Naive thymus-derived CD8-positive, alpha-beta T cell (primary cell): ENCODE measurements around the gene MIGA2. TPM values are rescaled to one million over a fixed set of nuclear protein-coding genes. Genes with fewer than 3 reads are reported as not detected.
"Not testable (repeated sequence)": the region's sequence is repeated elsewhere in the genome, so short reads cannot be mapped to it uniquely, and the experiment has no call there.

Experiments used
- ATAC-seq, 2 donors: fragments of 150-1000 bp; cut with Tn5 transposase in 1 of 2; sonication (Bioruptor Pico), chemical (Tn5 transposase) in 1 of 2; 1 replicate in 1 of 2; 2 replicates in 1 of 2; pipeline ENCODE4 v1.10.0; 2021; ENCODE audit warnings: mild to moderate bottlenecking in 2 of 2, moderate library complexity in 2 of 2
- POLR2A ChIA-PET: fragments of 350-600 bp; sonication (Branson Sonifier 250); formaldehyde crosslinking; loops from one replicate; lab custom pipeline; 2021; ENCODE audit warnings: antibody characterized with exemption; lab: Charles Lee
- DNase-seq, 10 donors: peaks; one replicate each; pipeline versions ENCODE4 v3.0.0 to v3.0.0-alpha.2; 2020 to 2022
- H3K27ac Mint-ChIP-seq, 10 donors: one replicate each; pipeline ENCODE4 v1.8.0; 2020 to 2022; ENCODE audit warnings: mild to moderate bottlenecking in 10 of 10, mixed read lengths in 10 of 10, moderate library complexity in 4 of 10, inconsistent platforms in 1 of 10
- H3K27me3 Mint-ChIP-seq, 5 donors: one replicate each; pipeline ENCODE4 v1.8.0; 2021 to 2022; ENCODE audit warnings: mixed read lengths in 5 of 5
- H3K36me3 Mint-ChIP-seq, 3 donors: one replicate each; pipeline ENCODE4 v1.8.0; 2020 to 2022; ENCODE audit warnings: mixed read lengths in 3 of 3, mild to moderate bottlenecking in 2 of 3, inconsistent platforms in 1 of 3
- H3K4me1 Mint-ChIP-seq, 4 donors: one replicate each; pipeline ENCODE4 v1.8.0; 2021 to 2022; ENCODE audit warnings: mixed read lengths in 4 of 4
- H3K4me3 Mint-ChIP-seq, 10 donors: one replicate each; pipeline ENCODE4 v1.8.0; 2020 to 2022; ENCODE audit warnings: mild to moderate bottlenecking in 10 of 10, mixed read lengths in 10 of 10, moderate library complexity in 6 of 10, inconsistent platforms in 1 of 10
- H3K9me3 Mint-ChIP-seq, 9 donors: one replicate each; pipeline ENCODE4 v1.8.0; 2020 to 2022; ENCODE audit warnings: mixed read lengths in 9 of 9, mild to moderate bottlenecking in 3 of 9, inconsistent platforms in 1 of 9, moderate library complexity in 1 of 9
- polyA plus RNA-seq, 3 donors: library from polyadenylated mRNA; unstranded; fragments of 300-500 nt; fragmentation: Illumina TruSeq; gene quantifications; one replicate each; pipeline ENCODE4 v1.2.3, GENCODE V29; 2021
- total RNA-seq, 8 experiments: library from RNA in 2 of 8; stranded (reverse) in 2 of 8; gene quantifications; one replicate each; pipeline ENCODE4 v1.2.3 and lab custom pipeline; 2021 to 2026

MIGA2 gene
- total and polyA plus RNA-seq, 5 experiments from 2014 or later: 5.9 to 88.3 (median 11.3) TPM

DNA sequence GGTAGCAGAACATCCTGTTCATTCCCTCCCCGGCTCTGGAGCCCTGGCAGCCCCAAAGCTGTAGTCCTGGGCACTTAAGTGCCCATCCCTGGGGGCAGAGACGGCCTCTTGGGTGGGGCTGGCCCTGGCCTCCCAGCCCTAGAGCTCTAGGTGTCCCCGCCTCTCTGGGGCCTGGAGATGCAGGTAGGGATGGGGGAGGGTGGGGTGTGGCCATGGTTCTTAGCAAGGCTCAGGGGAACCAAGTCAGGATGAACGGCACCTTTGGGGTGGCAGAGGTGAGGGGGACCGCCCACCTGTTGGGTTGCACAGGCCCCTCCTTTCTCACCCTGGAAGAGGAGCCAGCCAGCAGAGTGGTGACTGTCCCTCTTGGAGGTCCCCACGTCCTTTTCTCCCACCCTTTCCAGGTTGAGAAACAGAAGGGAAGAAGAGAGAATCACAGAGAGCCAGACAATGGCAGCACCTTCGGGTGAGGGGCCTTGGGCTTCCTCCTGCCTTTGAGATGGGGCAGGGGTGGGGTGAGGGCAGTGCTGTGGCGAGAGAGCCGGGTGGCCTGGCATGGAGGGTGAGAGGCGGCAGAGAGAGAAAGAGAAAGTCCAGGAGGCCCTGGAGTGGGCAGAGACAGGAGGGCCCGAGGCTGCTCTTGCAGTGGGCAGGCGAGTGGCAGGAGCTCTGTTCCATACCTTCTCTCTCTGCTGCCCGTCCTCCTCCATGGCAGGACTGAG lies 71.8 kb downstream of the MIGA2 start:
- no peak for ATAC-seq

DNA sequence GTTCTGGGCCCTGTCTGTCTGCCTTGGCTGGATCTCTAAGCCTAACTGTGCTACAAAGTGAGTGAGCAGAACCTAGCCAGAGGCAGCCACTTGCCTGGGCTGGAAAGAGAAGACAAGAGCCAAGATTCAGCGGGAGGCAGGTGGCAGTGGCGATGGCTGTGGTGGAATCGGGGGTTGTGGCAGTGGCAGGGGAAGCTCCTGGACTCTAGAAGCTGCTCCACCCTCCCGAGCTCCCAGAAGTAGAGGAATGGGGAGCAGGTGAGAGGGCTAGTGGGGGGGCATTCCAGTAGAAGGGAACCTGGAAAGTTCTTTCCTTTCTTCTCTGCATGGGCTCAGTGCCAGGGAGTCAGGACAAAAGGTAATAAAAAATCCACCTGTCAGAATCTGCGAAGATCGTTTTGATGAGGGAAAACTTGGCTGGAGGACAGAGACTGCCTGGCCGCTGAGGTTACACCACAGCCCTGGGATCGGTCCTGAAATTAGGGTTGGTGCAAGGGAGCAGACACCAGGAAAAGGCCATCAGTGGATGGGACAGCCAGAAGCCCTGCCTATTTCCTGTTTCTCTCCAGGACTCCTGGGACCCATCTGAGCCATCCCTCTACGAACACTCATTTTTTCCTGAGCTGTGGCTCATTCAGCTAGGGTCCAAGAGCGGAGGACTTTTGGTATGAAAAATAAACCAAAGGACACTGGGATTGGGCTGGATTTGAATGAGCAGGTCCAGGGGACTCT lies 72.5 kb downstream of the MIGA2 start:
- Mint-ChIP-seq H3K4me1 (peaks cover 9 to 28% (median 25%) of the 10 kb centered on the region in 4 donors), H3K4me3 (peak overlapping the region; percentile 68 to 97 (median 76)), H3K27me3 (no peaks in the 10 kb centered on the region), H3K9me3 (no peaks in the 10 kb centered on the region), H3K36me3 (peaks cover 0 to 2% (median 0%) of the 10 kb centered on the region in 3 donors), H3K27ac (peak overlapping the region in 8 of 10 donors; percentile 25 to 86 (median 58))
- no peak for ATAC-seq
- DNase-seq: no peak
- POLR2A ChIA-PET: interaction anchor here (0.7 to 2.2 kb wide), 3 partner anchors 9 to 28 kb away, joined by 4 to 8 read pairs (median 5); partner anchors contain the start of gene DOLPP1

More for the DNA sequence above, 71.8 kb downstream of the MIGA2 start:
- H3K4me3 Mint-ChIP-seq: peak overlapping the region in 8 of 10 donors; percentile 48 to 97 (median 74)
- H3K27me3 Mint-ChIP-seq: no peaks in the 10 kb centered on the region
- peaks cover 9 to 25% (median 19%) of the 10 kb centered on the region in 4 donors for H3K4me1 Mint-ChIP-seq
- POLR2A ChIA-PET: interaction anchor here (0.7 kb wide), 1 partner anchor 10 kb away, joined by 4 read pairs; no protein-coding TSS in a partner anchor
- no peaks in the 10 kb centered on the region for H3K9me3 Mint-ChIP-seq
- peak overlapping the region in 1 of 10 donors; percentile 62 for H3K27ac Mint-ChIP-seq
- H3K36me3 Mint-ChIP-seq: peaks cover 0 to 2% (median 0%) of the 10 kb centered on the region in 3 donors
- no peak for DNase-seq

DNA sequence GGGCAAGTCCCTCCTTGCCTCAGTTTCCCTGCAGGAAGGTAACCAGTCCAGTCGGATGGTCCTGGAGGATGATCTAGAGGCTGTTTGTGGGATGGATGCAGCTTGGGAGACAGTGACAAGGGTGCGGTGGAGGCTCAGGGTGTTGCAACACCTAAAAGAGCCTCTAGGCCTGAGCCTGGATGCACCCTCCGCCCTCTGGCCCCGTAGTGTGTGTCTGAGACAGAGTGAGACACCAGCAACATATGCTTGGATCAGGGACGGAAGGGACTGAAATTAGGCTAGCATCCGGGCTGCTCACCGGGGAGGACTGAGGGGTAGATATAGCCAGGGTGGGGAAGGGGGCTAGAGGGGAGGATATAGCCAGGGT lies 73.1 kb downstream of the MIGA2 start:
- no peak for ATAC-seq
- Mint-ChIP-seq H3K4me3 (peak overlapping the region; percentile 68 to 97 (median 76)), H3K4me1 (peaks cover 11 to 32% (median 30%) of the 10 kb centered on the region in 4 donors)

DNA sequence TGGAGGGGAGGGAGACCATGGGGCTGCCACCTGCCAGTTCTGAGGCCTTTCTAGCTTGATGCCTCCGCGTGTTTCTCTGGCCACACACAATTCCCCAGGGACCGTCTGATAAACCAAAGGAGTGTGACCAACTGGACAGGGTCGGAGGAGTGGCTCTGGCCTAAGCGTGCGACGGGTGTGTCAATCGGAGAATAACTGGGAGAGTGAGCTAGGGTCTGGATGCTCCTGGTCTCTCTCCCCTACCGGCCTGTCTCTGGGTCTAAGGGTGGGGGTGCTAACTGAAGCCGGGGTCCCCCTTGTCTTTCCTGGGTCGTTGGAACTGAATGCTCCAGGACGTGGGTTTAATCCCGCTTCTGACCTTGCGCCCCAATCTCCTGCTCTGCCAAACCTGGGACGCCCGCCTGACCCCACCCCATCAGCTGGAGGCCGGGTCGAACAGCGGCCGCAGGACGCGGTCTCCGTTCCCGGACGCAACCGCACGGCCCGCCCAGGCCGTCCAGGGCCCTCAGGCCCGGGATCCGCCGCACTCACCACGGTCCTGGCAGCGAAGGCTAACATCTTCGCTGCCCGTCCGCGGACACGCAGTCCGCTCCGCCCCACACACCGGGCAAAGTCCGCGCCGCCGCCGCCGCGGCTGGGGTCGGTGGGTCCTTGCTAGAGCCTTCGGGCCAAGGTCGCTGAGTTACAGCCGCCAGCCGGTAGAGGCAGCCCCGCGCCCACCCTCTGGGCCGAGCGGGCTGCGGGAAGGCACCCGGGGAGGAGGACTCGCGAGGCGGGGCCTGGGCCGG lies 73.7 kb downstream of the MIGA2 start:
- Mint-ChIP-seq H3K9me3 (no peaks in the 10 kb centered on the region), H3K4me1 (peaks cover 14 to 38% (median 36%) of the 10 kb centered on the region in 4 donors), H3K27ac (peak overlapping the region in 3 of 10 donors; percentile 14 to 89 (median 49)), H3K4me3 (peak overlapping the region in 9 of 10 donors; percentile 63 to 97 (median 86)), H3K27me3 (no peaks in the 10 kb centered on the region), H3K36me3 (peaks cover 0 to 2% (median 0%) of the 10 kb centered on the region in 3 donors)
- POLR2A ChIA-PET: interaction anchor here (1.2 to 2.2 kb wide), 5 partner anchors 12 to 43 kb away, joined by 3 to 8 read pairs (median 5); partner anchors contain the start of gene DOLPP1
- ATAC-seq: no peak
- peak in 1 of 10 donors; percentile 12 for DNase-seq

More for the DNA sequence above, 73.1 kb downstream of the MIGA2 start:
- Mint-ChIP-seq H3K27me3 (no peaks in the 10 kb centered on the region), H3K9me3 (no peaks in the 10 kb centered on the region), H3K27ac (peak overlapping the region; percentile 25 to 91 (median 63)), H3K36me3 (peaks cover 0 to 2% (median 0%) of the 10 kb centered on the region in 3 donors)
- POLR2A ChIA-PET: interaction anchor here (1.2 to 2.2 kb wide), 3 partner anchors 12 to 42 kb away, joined by 3 to 8 read pairs (median 5); partner anchors contain the start of gene DOLPP1
- DNase-seq: peak in 5 of 10 donors; percentile 16 to 31 (median 29)

DNA sequence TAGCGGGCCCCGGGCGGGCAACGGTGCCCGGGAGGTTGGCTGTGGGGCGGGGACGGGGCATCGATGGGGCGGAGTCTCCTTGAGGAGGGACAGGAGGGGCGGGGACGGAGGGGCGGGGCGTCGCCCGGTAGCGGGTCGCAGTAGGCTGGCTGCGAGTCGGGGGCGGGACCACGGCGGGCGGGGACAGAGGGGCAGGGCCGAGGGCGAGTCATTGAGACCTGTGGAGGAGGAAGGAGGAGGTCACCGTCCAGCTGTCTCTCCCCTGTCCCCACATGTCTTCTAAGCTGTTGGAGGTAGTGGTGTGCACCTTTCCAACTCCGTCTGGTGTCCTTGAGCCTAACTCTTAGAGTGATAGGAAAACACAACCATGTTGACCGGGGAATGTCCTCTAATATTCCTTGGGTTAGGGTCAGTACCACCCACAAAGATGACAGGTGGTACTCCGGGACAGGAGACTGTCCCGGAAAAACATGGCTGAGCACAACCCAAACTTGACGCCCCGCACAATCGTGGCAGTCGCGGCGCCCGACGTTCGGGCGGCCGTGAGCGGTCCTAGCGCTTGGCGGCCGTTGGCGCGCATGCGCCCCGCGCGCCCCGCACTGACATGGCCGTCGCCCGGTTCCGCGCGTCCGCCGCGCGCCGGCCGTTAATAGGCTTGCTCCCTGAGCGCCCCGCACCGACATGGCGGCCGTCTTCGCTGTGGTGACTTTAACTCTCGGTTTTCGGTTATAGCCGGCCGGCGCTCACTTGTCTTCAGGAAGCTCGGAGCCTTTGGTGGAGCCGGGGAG lies 74.5 kb downstream of the MIGA2 start, which contains the start of the genes CRAT and PTPA:
TSS of gene CRAT (minus strand) at position 54 of the 788 bp plus-strand sequence. CDS start 284 bp downstream, outside the sequence.
TSS of gene PTPA (plus strand) at position 676 of the 788 bp plus-strand sequence. CDS start 186 bp downstream, outside the sequence.
- POLR2A ChIA-PET: interaction anchor here (1.0 to 2.2 kb wide), 6 partner anchors 14 to 83 kb away, joined by 3 to 8 read pairs (median 4); partner anchors contain the start of genes DOLPP1 and SH3GLB2
- Mint-ChIP-seq H3K9me3 (no peaks in the 10 kb centered on the region), H3K27me3 (no peaks in the 10 kb centered on the region), H3K36me3 (peaks cover 0 to 2% (median 0%) of the 10 kb centered on the region in 3 donors), H3K4me3 (peak within 1 kb of the TSS; percentile 86 to 97 (median 92)), H3K27ac (peak within 1 kb of the TSS; percentile 43 to 98 (median 94)), H3K4me1 (peaks cover 14 to 43% (median 41%) of the 10 kb centered on the region in 4 donors)
- ATAC-seq (peak; percentile 88), DNase-seq (peak; percentile 86 to 99 (median 92))

DNA sequence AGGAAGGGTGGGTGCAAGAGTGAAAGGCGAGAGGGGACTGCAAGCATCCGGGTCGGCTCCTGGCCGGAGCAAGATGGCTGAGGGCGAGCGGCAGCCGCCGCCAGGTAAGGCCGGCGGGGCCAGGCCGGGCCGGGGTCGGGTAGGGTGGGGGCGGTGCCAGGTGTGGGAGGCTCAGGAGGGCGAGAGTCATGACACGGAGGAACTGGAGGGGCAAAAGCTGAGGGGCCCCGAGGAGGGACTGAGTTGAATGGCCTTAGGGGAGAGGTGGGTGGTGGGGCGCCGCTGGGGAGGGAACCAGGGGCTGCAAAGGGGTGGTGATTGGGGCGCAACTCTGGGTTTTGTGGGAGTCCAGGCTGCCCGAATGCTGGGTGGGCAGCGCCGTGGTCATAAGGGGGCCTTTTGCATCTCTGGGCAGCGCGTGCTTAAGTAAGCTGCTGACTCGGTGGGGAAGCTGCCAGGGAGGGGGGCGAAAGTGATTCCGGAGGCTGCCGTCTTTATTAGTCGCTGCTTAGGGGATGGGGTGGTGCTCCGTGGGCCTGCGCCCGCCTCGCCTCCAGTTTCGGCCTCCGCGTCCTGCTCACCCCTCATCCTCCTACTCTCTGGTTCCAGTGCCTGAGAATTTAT lies 75.2 kb downstream of the MIGA2 start:
- no peaks in the 10 kb centered on the region for H3K27me3 Mint-ChIP-seq
- ATAC-seq (peak; percentile 0 to 10), DNase-seq (peak in 3 of 10 donors; percentile 19 to 62 (median 22))
- peak overlapping the region; percentile 43 to 96 (median 92) for H3K27ac Mint-ChIP-seq
- no peaks in the 10 kb centered on the region for H3K9me3 Mint-ChIP-seq
- H3K4me3 Mint-ChIP-seq: peak overlapping the region; percentile 86 to 97 (median 92)
- POLR2A ChIA-PET: interaction anchor here (0.6 to 2.2 kb wide), 8 partner anchors 14 to 514 kb away, joined by 3 to 8 read pairs (median 4); partner anchors contain the start of genes DOLPP1, NTMT1 and SH3GLB2
- H3K36me3 Mint-ChIP-seq: peaks cover 0 to 2% (median 0%) of the 10 kb centered on the region in 3 donors
- peaks cover 14 to 44% (median 41%) of the 10 kb centered on the region in 4 donors for H3K4me1 Mint-ChIP-seq

DNA sequence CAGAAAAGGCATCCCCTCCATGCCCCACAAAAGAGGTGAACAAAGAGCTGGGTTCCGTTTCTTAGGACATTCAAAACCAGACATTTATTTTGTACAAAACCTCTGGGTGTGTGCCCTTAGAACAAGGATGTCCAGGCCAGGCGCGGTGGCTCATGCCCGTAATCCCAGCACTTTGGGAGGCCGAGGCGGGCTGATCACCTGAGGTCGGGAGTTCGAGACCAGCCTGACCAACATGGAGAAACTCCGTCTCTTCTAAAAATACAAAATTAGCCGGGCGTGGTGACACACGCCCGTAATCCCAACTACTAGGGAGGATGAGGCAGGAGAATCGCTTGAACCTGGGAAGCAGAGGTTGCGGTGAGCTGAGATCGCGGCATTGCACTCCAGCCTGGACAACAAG lies 76.1 kb downstream of the MIGA2 start:
- DNase-seq, H3K27me3 Mint-ChIP-seq, ATAC-seq, H3K9me3 Mint-ChIP-seq, H3K36me3 Mint-ChIP-seq: not testable (repeated sequence)
- POLR2A ChIA-PET: interaction anchor here (0.7 to 1.6 kb wide), 3 partner anchors 84 to 507 kb away, joined by 3 to 7 read pairs (median 3); partner anchors contain the start of gene SH3GLB2
- Mint-ChIP-seq H3K4me1 (peaks cover 14 to 44% (median 41%) of the 10 kb centered on the region in 4 donors), H3K27ac (peak overlapping the region in 4 of 10 donors; percentile 43 to 96 (median 94)), H3K4me3 (peak overlapping the region; percentile 22 to 97 (median 92))

DNA sequence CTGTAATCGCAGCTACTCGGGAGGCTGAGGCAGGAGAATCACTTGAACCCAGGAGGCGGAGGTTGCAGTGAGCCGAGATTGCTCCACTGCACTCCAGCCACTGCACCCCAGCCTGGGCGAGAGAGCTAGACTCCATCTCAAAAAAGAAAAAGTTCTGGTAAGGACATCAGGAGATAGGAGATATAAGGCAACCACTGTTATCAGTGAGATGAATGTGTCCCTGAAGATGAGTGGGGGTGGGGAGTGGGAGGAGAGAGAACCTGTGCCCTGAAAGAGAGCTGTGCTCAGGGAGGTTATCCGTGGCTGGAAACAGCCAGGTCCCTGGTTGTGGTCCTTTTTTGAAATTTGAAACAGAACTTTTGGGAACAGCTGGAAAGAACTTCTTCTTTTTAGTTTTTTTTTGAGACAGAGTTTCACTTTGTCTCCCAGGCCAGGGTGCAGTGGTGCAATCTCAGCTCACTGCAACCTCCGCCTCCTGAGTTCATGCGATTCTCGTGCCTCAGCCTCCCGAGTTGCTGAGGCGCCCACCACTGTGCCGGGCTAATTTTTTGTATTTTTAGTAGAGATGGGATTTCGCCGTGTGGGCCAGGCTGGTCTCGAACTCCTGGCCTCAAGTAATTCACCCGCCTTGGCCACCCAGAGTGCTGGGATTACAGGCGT lies 77.3 kb downstream of the MIGA2 start:
- Mint-ChIP-seq H3K4me3 (peak overlapping the region in 3 of 10 donors; percentile 7 to 58 (median 26)), H3K9me3 (no peaks in the 10 kb centered on the region), H3K4me1 (peaks cover 12 to 45% (median 38%) of the 10 kb centered on the region in 4 donors), H3K27ac (peak overlapping the region in 3 of 10 donors; percentile 10 to 22 (median 13)), H3K27me3 (no peaks in the 10 kb centered on the region), H3K36me3 (peaks cover 0 to 4% (median 0%) of the 10 kb centered on the region in 3 donors)
- ATAC-seq: no peak
- peak in 1 of 10 donors; percentile 11 for DNase-seq
- POLR2A ChIA-PET: interaction anchor here (1.1 to 1.7 kb wide), 2 partner anchors 18 to 26 kb away, joined by 3 to 5 read pairs; no protein-coding TSS in a partner anchor

DNA sequence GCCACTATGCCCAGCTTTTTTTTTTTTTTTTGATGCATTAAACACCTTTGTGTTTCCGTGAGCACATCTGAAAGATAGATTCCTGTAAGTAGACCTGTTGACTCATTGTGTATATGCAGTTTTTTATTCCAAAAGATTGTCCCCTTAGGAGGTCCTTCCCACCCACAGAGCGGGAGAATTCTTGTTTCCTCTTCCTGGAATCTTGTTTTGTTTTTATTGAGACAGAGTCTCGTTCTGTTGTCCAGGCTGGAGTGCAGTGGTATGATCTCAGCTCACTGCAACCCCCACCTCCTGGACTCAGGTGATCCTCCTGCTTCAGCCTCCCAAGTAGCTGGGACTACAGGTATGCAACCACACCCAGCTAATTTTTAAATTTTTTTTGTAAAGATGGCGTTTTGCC lies 82.4 kb downstream of the MIGA2 start:
- POLR2A ChIA-PET: interaction anchor here (0.6 to 0.8 kb wide), 3 partner anchors 10 to 142 kb away, joined by 3 to 4 read pairs (median 4); no protein-coding TSS in a partner anchor
- Mint-ChIP-seq H3K27me3 (no peaks in the 10 kb centered on the region), H3K4me1 (peaks cover 8 to 30% (median 16%) of the 10 kb centered on the region in 4 donors), H3K27ac (no peak overlapping the region), H3K36me3 (peaks cover 0 to 49% (median 7%) of the 10 kb centered on the region in 3 donors), H3K9me3 (no peaks in the 10 kb centered on the region), H3K4me3 (no peak overlapping the region)
- ATAC-seq (no peak), DNase-seq (peak in 1 of 10 donors; percentile 9)
